ENCODE measurements around the gene SCO1. TPM values are rescaled to one million over a fixed set of nuclear protein-coding genes. Genes with fewer than 3 reads are reported as not detected.

Gene SCO1
- total RNA-seq, 2 donors from 2014 or later: 43.3 to 43.9 TPM

GRCh38 chr17:10729334-10730193 lies 32.2 kb upstream of the SCO1 start, which contains the start of gene TMEM220:
TMEM220 (minus strand) TSS chr17:10730023; CDS start chr17:10729851, 172 bp downstream.
- H3K27me3 Mint-ChIP-seq (ENCODE audit: insufficient read depth): peaks cover 3% of the 10 kb centered on the region
- H3K9me3 Mint-ChIP-seq: no peaks in the 10 kb centered on the region
- Histone ChIP-seq H3K4me1 (ENCODE audit: control insufficient read depth, insufficient read depth, low read length) (no peaks in the 10 kb centered on the region), H3K27me3 (ENCODE audit: control insufficient read depth, insufficient read depth, low read length, poor library complexity, severe bottlenecking) (no peaks in the 10 kb centered on the region), H3K4me3 (ENCODE audit: low read length) (peak within 1 kb of the TSS; percentile 83), H3K36me3 (ENCODE audit: control insufficient read depth, insufficient read depth, low read length) (no peaks in the 10 kb centered on the region), H3K9ac (ENCODE audit: extremely low read depth, low read length, poor library complexity, severe bottlenecking) (peak within 1 kb of the TSS; percentile 53), H3K27ac (ENCODE audit: low read depth, low read length) (no peak within 1 kb of the TSS), H3K9me3 (ENCODE audit: control insufficient read depth, low read length) (no peaks in the 10 kb centered on the region)
- H3K4me1 Mint-ChIP-seq: peaks cover 4% of the 10 kb centered on the region
- peak within 1 kb of the TSS; percentile 77 for H3K4me3 Mint-ChIP-seq
- H3K36me3 Mint-ChIP-seq (ENCODE audit: low read depth): no peaks in the 10 kb centered on the region
- peak; percentile 96 for DNase-seq
- peak within 1 kb of the TSS; percentile 95 for H3K27ac Mint-ChIP-seq
- TF ChIP-seq CTCF (conservative IDR thresholded peaks at IDR 0.05): no peak
- 10 to 29% methylated on average over 23 to 76 of the region's 79 CpGs for WGBS, 2 experiments (ENCODE audit: insufficient coverage in 1 of 2, insufficient read length in 1 of 2)

GRCh38 chr17:10728331-10728892 lies 31.1 kb upstream of the SCO1 start:
- WGBS, 2 experiments (ENCODE audit: insufficient coverage in 1 of 2, insufficient read length in 1 of 2): 91 to 95% methylated on average over 8 to 10 of the region's 10 CpGs
- peaks cover 4% of the 10 kb centered on the region for H3K4me1 Mint-ChIP-seq
- Histone ChIP-seq H3K36me3 (ENCODE audit: control insufficient read depth, insufficient read depth, low read length) (no peaks in the 10 kb centered on the region), H3K4me1 (ENCODE audit: control insufficient read depth, insufficient read depth, low read length) (no peaks in the 10 kb centered on the region), H3K27me3 (ENCODE audit: control insufficient read depth, insufficient read depth, low read length, poor library complexity, severe bottlenecking) (no peaks in the 10 kb centered on the region), H3K9ac (ENCODE audit: extremely low read depth, low read length, poor library complexity, severe bottlenecking) (no peak overlapping the region), H3K9me3 (ENCODE audit: control insufficient read depth, low read length) (no peaks in the 10 kb centered on the region), H3K4me3 (ENCODE audit: low read length) (no peak overlapping the region), H3K27ac (ENCODE audit: low read depth, low read length) (no peak overlapping the region)
- no peak for TF ChIP-seq CTCF (conservative IDR thresholded peaks at IDR 0.05)
- no peak overlapping the region for H3K27ac Mint-ChIP-seq
- no peak overlapping the region for H3K4me3 Mint-ChIP-seq
- DNase-seq: no peak
- H3K36me3 Mint-ChIP-seq (ENCODE audit: low read depth): no peaks in the 10 kb centered on the region
- H3K27me3 Mint-ChIP-seq (ENCODE audit: insufficient read depth): peaks cover 3% of the 10 kb centered on the region
- H3K9me3 Mint-ChIP-seq: no peaks in the 10 kb centered on the region

GRCh38 chr17:10727192-10727591 lies 29.9 kb upstream of the SCO1 start:
- no peaks in the 10 kb centered on the region for H3K9me3 Mint-ChIP-seq
- Histone ChIP-seq H3K27me3 (ENCODE audit: control insufficient read depth, insufficient read depth, low read length, poor library complexity, severe bottlenecking) (no peaks in the 10 kb centered on the region), H3K9ac (ENCODE audit: extremely low read depth, low read length, poor library complexity, severe bottlenecking) (no peak overlapping the region), H3K27ac (ENCODE audit: low read depth, low read length) (no peak overlapping the region), H3K4me1 (ENCODE audit: control insufficient read depth, insufficient read depth, low read length) (no peaks in the 10 kb centered on the region), H3K9me3 (ENCODE audit: control insufficient read depth, low read length) (no peaks in the 10 kb centered on the region), H3K4me3 (ENCODE audit: low read length) (no peak overlapping the region), H3K36me3 (ENCODE audit: control insufficient read depth, insufficient read depth, low read length) (no peaks in the 10 kb centered on the region)
- peaks cover 3% of the 10 kb centered on the region for H3K27me3 Mint-ChIP-seq (ENCODE audit: insufficient read depth)
- no peak overlapping the region for H3K27ac Mint-ChIP-seq
- H3K36me3 Mint-ChIP-seq (ENCODE audit: low read depth): peaks cover 8% of the 10 kb centered on the region
- whole genome bisulfite sequencing, 2 experiments (ENCODE audit: insufficient coverage in 1 of 2, insufficient read length in 1 of 2): 86 to 91% methylated on average over 1 to 5 of the region's 5 CpGs
- DNase-seq: no peak
- peaks cover 4% of the 10 kb centered on the region for H3K4me1 Mint-ChIP-seq
- TF ChIP-seq CTCF (conservative IDR thresholded peaks at IDR 0.05): no peak
- no peak overlapping the region for H3K4me3 Mint-ChIP-seq
